HUES6 (cell line): ENCODE results near the gene CHD1L.
"Not testable (repeated sequence)": the region's sequence is repeated elsewhere in the genome, so short reads cannot be mapped to it uniquely, and the experiment has no call there.

Source experiments
- H3K27ac ChIP-seq: 2 replicates; pipeline ENCODE4 v1.7.0; 2013; ENCODE audit warnings: low read depth, mild to moderate bottlenecking, low read length, inconsistent platforms
- H3K27me3 ChIP-seq: 2 replicates; pipeline ENCODE4 v1.6.1; 2013; ENCODE audit warnings: low read length; ENCODE audit not compliant: control insufficient read depth, insufficient read depth
- H3K36me3 ChIP-seq: 2 replicates; pipeline ENCODE4 v1.6.1; 2013; ENCODE audit warnings: low read length; ENCODE audit not compliant: control insufficient read depth, insufficient read depth
- H3K4me1 ChIP-seq: 2 replicates; pipeline ENCODE4 v1.6.1; 2013; ENCODE audit warnings: low read length; ENCODE audit not compliant: control insufficient read depth, insufficient read depth
- H3K4me3 ChIP-seq: 2 replicates; pipeline ENCODE4 v1.5.1; 2013; ENCODE audit warnings: low read depth, low read length
- H3K9ac ChIP-seq: one replicate; pipeline ENCODE4 v1.6.1; 2013; ENCODE audit warnings: mild to moderate bottlenecking, low read length
- H3K9me3 ChIP-seq: 2 replicates; pipeline ENCODE4 v1.6.1; 2013; ENCODE audit warnings: low read depth, low read length; ENCODE audit not compliant: control insufficient read depth, insufficient read depth

The CHD1L gene

DNA sequence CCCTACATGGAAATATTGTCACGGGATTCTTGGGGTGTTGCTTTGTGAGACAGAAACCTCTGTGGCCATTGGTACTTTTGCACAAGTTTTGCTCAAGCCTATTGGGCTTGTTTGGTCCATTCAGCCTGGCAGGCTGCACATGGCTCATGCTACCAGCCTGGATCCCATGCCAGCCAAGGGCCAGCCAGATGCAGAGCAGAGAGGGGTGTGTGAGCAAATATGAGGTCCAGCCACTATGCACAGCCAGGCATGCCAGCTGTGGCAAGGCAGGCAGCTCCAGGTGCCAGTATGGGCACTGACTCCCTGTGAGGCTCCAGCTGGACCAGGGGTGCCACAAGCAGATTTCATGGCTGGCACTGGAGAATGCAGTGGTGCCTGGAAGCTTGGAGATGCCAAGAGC lies 6.7 kb upstream of the CHD1L start:
- Histone ChIP-seq H3K27me3 (no peaks in the 10 kb centered on the region), H3K4me3 (no peak overlapping the region), H3K36me3 (no peaks in the 10 kb centered on the region), H3K9ac (no peak overlapping the region), H3K27ac (no peak overlapping the region), H3K9me3 (peaks cover 42% of the 10 kb centered on the region), H3K4me1 (peaks cover 14% of the 10 kb centered on the region)

DNA sequence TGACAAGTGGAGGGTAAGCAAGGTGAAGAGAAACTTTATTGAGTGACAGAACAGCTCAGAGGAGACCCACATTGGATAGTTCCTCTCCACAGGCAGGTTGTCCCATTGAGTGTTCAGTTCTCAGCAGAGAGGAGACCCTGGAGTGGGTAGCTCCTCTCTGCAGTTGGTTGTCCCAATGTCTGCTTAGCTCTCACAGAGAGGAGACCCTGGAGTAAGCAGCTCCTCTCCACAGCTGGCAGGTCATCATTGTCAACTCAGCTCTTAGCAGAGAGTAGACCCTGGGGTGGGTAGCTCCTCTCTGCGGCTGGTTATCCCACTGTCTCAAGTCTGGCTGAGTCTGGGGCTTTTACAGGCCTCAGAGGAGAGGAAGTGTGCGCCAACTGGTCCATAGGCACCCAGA lies 6.0 kb upstream of the CHD1L start:
- H3K4me1 ChIP-seq, result peaks cover 18% of the 10 kb centered on the region
- no peak overlapping the region for H3K9ac ChIP-seq
- no peak overlapping the region for H3K27ac ChIP-seq
- no peaks in the 10 kb centered on the region for H3K27me3 ChIP-seq
- H3K9me3 ChIP-seq, result peaks cover 40% of the 10 kb centered on the region
- no peaks in the 10 kb centered on the region for H3K36me3 ChIP-seq
- no peak overlapping the region for H3K4me3 ChIP-seq

DNA sequence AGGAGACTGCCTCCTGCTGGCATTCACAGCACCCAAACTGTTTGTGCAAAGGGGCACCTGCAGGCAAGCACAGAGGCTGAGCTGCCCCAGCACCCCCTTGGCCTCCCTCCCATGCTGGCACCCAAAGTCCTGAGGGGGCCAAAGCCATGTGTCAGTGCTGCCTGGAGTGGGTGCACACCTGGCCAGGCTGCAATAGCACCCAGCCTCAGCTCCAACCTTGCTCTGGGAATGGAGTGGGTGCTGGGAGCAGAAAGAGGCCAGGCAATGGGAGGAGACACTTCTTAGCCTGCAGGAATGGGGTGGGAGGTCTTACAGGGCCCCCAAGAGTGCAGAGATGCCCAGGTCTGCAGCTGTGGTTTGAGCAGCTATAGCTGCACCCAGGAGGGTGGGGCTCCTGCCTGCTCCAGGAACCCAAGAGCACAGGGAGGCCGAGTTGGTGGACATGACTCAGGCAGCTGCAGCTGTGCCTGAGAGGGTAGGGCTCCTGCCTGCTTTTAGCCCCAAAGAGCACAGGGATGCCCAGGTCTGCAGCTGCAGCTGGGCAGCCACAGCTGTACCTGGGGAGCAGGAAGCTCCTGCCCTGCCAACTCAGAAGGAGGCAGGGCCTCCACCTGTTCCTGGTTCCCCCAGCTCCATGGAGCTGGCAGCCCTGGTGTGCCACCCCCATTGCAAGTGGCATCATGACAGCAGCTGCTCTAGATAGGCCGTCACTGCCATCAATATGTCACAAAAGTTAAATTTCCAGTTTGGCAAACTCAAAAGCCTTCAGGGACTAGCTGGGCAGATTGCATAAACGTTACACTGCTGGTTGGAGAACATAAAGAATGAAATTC lies 5.3 kb upstream of the CHD1L start:
- no peaks in the 10 kb centered on the region for H3K27me3 ChIP-seq
- H3K9me3 ChIP-seq, result peaks cover 33% of the 10 kb centered on the region
- no peak overlapping the region for H3K9ac ChIP-seq
- peaks cover 25% of the 10 kb centered on the region for H3K4me1 ChIP-seq
- no peak overlapping the region for H3K27ac ChIP-seq
- H3K4me3 ChIP-seq, result no peak overlapping the region
- no peaks in the 10 kb centered on the region for H3K36me3 ChIP-seq

DNA sequence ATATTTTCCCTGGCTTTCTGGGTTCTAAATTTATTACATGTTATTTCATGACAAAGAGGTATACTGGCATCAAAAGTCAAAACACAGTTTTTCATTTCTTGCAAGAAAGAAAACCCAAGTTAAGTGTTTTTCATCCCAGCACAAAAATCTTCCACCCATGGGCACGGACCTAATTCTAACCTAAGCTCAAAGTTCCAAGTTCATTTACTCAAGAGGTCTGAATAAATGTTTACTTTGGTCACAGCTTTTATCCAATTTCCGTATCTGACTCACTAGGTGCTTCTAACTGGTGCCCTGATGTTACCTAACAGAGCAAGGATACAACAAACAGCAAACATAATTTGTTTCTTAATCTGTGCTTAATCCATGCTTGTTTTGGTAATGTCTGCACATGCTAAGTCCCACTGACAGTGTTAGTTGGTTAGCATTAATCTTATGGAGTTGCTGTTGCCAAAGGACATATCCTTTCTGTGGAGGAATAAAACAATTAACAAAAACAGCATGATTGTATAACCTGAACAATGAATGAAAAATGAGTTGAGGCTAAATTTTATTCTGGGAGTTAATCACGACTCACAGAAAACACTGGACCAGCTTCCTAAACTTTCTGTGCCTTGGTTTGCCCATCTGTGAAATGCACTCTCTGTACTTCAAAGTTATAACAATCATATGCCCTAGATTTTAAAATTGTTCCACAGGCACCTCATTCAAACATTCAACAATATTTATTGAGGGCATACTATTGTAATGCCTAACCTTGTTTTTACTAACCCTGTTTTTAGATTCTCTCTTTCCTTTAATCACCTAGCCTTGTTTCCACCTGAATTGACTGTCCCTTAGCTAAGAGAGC lies 4.2 kb upstream of the CHD1L start:
- Histone ChIP-seq H3K9ac (no peak overlapping the region), H3K4me3 (no peak overlapping the region), H3K27ac (no peak overlapping the region), H3K4me1 (peaks cover 25% of the 10 kb centered on the region), H3K9me3 (peaks cover 31% of the 10 kb centered on the region), H3K27me3 (no peaks in the 10 kb centered on the region), H3K36me3 (no peaks in the 10 kb centered on the region)

DNA sequence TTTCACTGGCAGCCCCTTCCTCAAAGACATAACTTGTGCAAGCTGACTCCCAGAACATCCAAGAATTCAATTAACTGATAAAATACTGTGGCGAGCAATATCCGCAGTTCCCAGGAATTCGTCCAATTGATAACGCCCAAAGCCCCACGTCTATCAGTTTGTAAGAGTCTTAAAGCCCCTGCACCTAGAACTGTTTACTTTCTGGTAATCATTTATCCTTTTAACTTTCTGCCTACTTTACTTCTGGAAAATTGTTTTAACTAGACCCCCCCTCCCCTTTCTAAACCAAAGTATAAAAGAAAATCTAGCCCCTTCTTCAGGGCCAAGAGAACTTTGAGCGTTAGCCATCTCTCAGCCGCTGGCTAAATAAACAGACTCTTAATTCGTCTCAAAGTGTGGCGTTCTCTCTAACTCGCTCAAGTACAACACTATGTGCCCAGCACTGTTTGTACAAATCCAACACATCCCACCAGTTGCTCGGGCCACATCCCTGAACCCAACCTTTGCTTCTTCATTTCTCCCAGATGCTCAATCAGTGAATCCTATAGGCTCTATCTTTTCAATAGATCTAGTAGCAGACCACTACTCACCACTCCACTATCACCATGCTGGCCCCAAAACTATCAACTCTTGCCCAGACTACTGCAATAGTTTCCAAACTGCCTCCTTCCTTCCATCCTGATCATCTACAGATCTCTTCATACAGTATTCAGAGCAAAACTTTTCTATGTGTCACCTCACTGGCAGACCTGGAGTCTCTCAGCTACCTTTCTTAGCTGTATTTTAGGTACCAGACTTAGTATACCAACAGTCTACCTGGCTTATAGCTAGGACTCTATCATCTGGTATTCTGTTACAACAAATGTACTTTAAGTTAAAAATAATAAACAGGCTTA lies 3.3 kb upstream of the CHD1L start:
- H3K9ac ChIP-seq, result no peak overlapping the region
- no peak overlapping the region for H3K27ac ChIP-seq
- no peaks in the 10 kb centered on the region for H3K36me3 ChIP-seq
- peaks cover 30% of the 10 kb centered on the region for H3K9me3 ChIP-seq
- H3K4me3 ChIP-seq, result no peak overlapping the region
- H3K4me1 ChIP-seq, result peaks cover 25% of the 10 kb centered on the region
- no peaks in the 10 kb centered on the region for H3K27me3 ChIP-seq

DNA sequence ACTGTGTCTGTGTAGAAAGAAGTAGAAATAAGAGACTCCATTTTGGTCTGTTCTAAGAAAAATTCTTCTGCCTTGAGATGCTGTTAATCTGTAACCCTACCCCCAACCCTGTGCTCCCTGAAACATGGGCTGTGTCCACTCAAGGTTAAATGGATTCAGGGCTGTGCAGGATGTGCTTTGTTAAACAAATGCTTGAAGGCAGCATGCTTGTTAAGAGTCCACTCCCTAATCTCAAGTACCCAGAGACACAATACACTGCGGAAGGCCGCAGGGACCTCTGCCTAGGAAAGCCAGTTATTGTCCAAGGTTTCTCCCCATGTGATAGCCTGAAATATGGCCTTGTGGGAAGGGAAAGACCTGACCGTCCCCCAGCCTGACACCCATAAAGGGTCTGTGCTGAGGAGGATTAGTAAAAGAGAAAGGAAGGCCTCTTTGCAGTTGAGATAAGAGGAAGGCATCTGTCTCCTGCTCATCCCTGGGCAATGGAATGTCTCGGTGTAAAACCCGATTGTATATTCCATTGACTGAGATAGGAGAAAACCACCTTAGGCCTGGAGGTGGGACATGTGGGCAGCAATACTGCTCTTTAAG lies 2.3 kb upstream of the CHD1L start:
- H3K27me3 ChIP-seq, H3K36me3 ChIP-seq, H3K9ac ChIP-seq, H3K4me3 ChIP-seq: not testable (repeated sequence)
- peaks cover 22% of the 10 kb centered on the region for H3K9me3 ChIP-seq
- peak overlapping the region; percentile 26; the same call in 1 of the 2 replicates for H3K27ac ChIP-seq
- H3K4me1 ChIP-seq, result peaks cover 25% of the 10 kb centered on the region

DNA sequence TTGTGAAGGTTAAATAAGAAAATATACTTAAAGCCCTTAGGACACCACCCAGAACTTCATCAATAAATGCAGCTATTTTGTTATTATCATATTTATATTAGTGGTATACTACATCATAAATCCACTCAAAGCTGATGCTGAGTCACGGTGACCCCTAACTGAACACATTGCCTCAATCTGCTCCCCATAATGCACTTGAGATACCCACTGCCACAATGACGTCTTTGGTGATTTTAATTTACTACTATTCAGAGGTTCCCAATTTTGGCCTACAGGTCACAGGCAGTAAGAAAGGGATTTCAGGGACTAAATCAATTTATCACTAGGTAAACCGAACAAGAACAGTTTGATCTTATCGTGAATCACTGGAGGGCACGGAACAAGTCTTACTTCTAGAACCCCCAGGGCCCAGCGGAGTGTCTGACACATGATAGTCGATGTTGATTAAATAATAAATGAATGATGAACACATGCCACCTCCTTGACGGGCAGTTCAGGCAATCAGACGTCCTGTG lies 493 bp upstream of the CHD1L start:
- H3K9me3 ChIP-seq, result peaks cover 8% of the 10 kb centered on the region
- no peak overlapping the region for H3K27ac ChIP-seq
- peaks cover 26% of the 10 kb centered on the region for H3K4me1 ChIP-seq
- no peaks in the 10 kb centered on the region for H3K27me3 ChIP-seq
- peak overlapping the region; percentile 83 for H3K4me3 ChIP-seq
- H3K36me3 ChIP-seq, result peaks cover 4% of the 10 kb centered on the region; the same call in 1 of the 2 replicates
- H3K9ac ChIP-seq, result no peak overlapping the region

DNA sequence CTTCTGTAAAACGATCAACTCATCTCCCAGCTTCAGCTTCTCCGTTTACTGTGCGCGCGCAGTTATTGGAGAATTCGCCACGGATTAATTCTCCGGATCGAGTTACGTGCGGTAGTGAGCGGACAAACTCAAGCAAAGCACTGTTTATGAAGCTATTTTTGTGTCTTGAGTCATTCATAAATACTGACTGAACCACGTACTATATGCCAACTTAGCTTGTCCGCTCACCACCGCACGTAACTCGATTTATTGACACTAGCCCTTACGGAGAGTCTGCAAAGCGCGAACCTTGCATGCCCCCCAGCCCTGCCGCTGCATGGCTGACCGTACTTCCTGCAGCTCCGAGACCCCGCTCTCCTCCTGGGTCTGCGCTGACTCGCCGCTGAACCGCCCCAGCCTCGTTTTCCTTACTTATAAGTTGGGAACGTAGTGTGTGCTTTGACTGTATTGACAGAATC lies 773 bp downstream of the CHD1L start:
- H3K27ac ChIP-seq, result peak overlapping the region; percentile 78; the same call in 1 of the 2 replicates

DNA sequence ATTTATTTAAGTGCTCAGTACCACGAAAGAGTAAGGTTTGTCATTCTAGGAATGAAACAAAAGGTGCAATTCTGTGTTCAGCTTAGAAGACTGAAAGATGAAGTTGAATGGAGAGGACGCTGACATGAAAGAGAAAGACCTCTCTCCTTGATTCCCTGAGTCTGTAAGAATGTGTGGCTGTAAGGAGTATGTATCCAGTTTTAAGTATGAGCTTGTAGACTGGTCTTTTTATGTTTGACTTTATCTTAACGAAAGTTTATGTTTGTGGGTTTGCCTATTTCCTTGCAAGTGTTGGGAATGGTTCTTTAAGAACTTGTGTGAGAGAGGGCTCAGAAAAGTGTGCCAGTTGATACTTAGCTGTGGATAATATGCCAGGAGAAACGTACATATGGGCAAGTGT lies 1.4 kb downstream of the CHD1L start:
- Histone ChIP-seq H3K9ac (peak overlapping the region; percentile 83), H3K4me1 (peaks cover 36% of the 10 kb centered on the region), H3K27me3 (no peaks in the 10 kb centered on the region), H3K9me3 (peaks cover 2% of the 10 kb centered on the region; the same call in 1 of the 2 replicates), H3K36me3 (peaks cover 4% of the 10 kb centered on the region; the same call in 1 of the 2 replicates), H3K27ac (no peak overlapping the region), H3K4me3 (peak overlapping the region; percentile 83)

More for the DNA sequence above, 773 bp downstream of the CHD1L start:
- peaks cover 2% of the 10 kb centered on the region; the same call in 1 of the 2 replicates for H3K9me3 ChIP-seq
- peaks cover 4% of the 10 kb centered on the region; the same call in 1 of the 2 replicates for H3K36me3 ChIP-seq
- H3K4me1 ChIP-seq, result peaks cover 35% of the 10 kb centered on the region
- H3K9ac ChIP-seq, result peak overlapping the region; percentile 83
- peak overlapping the region; percentile 83 for H3K4me3 ChIP-seq
- no peaks in the 10 kb centered on the region for H3K27me3 ChIP-seq

DNA sequence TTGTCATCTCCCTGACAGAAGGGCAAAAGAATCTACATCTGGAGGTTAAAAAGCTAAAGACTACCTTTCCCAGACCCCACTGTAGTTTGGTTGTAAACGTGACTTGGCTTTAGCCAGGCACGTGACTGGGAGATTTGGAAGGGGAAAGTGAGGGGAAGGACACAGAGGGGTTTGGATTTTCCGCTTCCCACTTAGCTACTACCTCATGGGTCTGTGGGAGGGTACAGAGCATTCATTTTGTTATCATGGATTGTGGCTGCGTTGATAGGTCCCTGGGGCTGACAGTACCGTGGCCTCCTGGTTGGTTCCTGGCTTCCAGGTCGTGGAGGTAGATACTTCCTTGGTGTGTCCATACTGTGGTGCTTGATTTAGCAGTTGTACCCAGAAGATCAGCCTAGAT lies 2.6 kb downstream of the CHD1L start:
- H3K36me3 ChIP-seq, result peaks cover 4% of the 10 kb centered on the region; the same call in 1 of the 2 replicates
- H3K4me3 ChIP-seq, result no peak overlapping the region; the same call in 1 of the 2 replicates
- H3K4me1 ChIP-seq, result peaks cover 30% of the 10 kb centered on the region
- H3K27me3 ChIP-seq, result no peaks in the 10 kb centered on the region
- H3K9me3 ChIP-seq, result peaks cover 2% of the 10 kb centered on the region; the same call in 1 of the 2 replicates
- no peak overlapping the region for H3K27ac ChIP-seq
- H3K9ac ChIP-seq, result no peak overlapping the region
